WTC11 (cell line): ENCODE results near the gene ARHGEF10L. TPM values are rescaled to one million over a fixed set of nuclear protein-coding genes. Genes with fewer than 3 reads are reported as not detected.

Experiments used
- ATAC-seq: fragments of 200-7000 bp; cut with Tn5 transposase; 2 replicates; pipeline ENCODE4 v1.10.0; 2021; ENCODE audit warnings: mild to moderate bottlenecking, moderate library complexity
- CTCF ChIA-PET: fragments of 300-600 bp; sonication (Branson Sonifier 250); formaldehyde crosslinking; loops from one replicate; lab custom pipeline; 2021; ENCODE audit warnings: antibody characterized with exemption; lab: Charles Lee
- POLR2A ChIA-PET: fragments of 350-600 bp; sonication (Branson Sonifier 250); formaldehyde crosslinking; loops from one replicate; lab custom pipeline; 2021; ENCODE audit warnings: antibody characterized with exemption; lab: Charles Lee
- DNase-seq: peaks from one replicate; pipeline ENCODE4 v3.0.0; 2021; ENCODE audit warnings: low spot score
- H3K27ac Mint-ChIP-seq: 2 replicates; pipeline ENCODE4 v1.8.0; 2021; ENCODE audit warnings: mixed read lengths
- H3K27me3 Mint-ChIP-seq: 2 replicates; pipeline ENCODE4 v1.8.0; 2021; ENCODE audit warnings: low read depth, mild to moderate bottlenecking, moderate library complexity, mixed read lengths
- H3K36me3 Mint-ChIP-seq: 2 replicates; pipeline ENCODE4 v1.8.0; 2021; ENCODE audit warnings: mixed read lengths
- H3K4me1 Mint-ChIP-seq: 2 replicates; pipeline ENCODE4 v1.8.0; 2022; ENCODE audit warnings: mixed read lengths
- H3K4me3 Mint-ChIP-seq: 2 replicates; pipeline ENCODE4 v1.8.0; 2021; ENCODE audit warnings: mild to moderate bottlenecking, moderate library complexity, mixed read lengths
- H3K9me3 Mint-ChIP-seq: 2 replicates; pipeline ENCODE4 v1.8.0; 2021; ENCODE audit warnings: mixed read lengths
- FOXK1 ChIP-seq: sonication (generic); formaldehyde crosslinking; IDR thresholded peaks from 2 replicates; pipeline ENCODE4 v1.8.0; 2022; ENCODE audit warnings: mild to moderate bottlenecking, moderate library complexity, missing genetic modification reagents
- NR3C1 ChIP-seq: sonication (generic); formaldehyde crosslinking; conservative IDR thresholded peaks from 2 replicates; pipeline ENCODE4 v1.8.1; 2023; ENCODE audit warnings: low read depth, mild to moderate bottlenecking, missing genetic modification reagents
- TEAD4 ChIP-seq: sonication (generic); formaldehyde crosslinking; IDR thresholded peaks from 2 replicates; pipeline ENCODE4 v1.8.0; 2022; ENCODE audit warnings: mild to moderate bottlenecking, missing genetic modification reagents
- ZNF219 ChIP-seq: sonication (generic); formaldehyde crosslinking; IDR thresholded peaks from 2 replicates; pipeline ENCODE4 v1.8.0; 2023; ENCODE audit warnings: missing genetic modification reagents, mild to moderate bottlenecking, borderline replicate concordance
- ZNF232 ChIP-seq: sonication (generic); formaldehyde crosslinking; IDR thresholded peaks from 2 replicates; pipeline ENCODE4 v1.8.0; 2022; ENCODE audit warnings: mild to moderate bottlenecking, missing genetic modification reagents
- ZNF263 ChIP-seq: sonication (generic); formaldehyde crosslinking; IDR thresholded peaks from 2 replicates; pipeline ENCODE4 v1.8.1; 2022; ENCODE audit warnings: low read depth, mild to moderate bottlenecking, moderate library complexity, missing genetic modification reagents
- ZNF416 ChIP-seq: fragments of 250-450 bp; sonication (Bioruptor Pico); IDR thresholded peaks from 2 replicates; pipeline ENCODE4 v1.9.0; 2021; ENCODE audit warnings: mild to moderate bottlenecking, inconsistent platforms
- total RNA-seq: library from RNA; stranded (reverse); gene quantifications from 3 replicates; pipeline ENCODE4 v1.2.3, GENCODE V29; 2021
- TF ChIP-seq, protein P1 (sequence below): sonication (generic); formaldehyde crosslinking; IDR thresholded peaks from 2 replicates; pipeline ENCODE4 v1.8.1; 2023; ENCODE audit warnings: mild to moderate bottlenecking, missing genetic modification reagents, moderate library complexity
- TF ChIP-seq, protein P2 (sequence below): sonication (generic); formaldehyde crosslinking; IDR thresholded peaks from 2 replicates; pipeline ENCODE4 v1.8.1; 2022; ENCODE audit warnings: mild to moderate bottlenecking, moderate library complexity, missing genetic modification reagents
- TF ChIP-seq, protein P3 (sequence below): fragments of 250-450 bp; sonication (Bioruptor Pico); IDR thresholded peaks from 2 replicates; pipeline ENCODE4 v1.9.0; 2021; ENCODE audit warnings: moderate library complexity, mild to moderate bottlenecking, inconsistent platforms, borderline replicate concordance
- TF ChIP-seq, protein P4 (sequence below): sonication (generic); formaldehyde crosslinking; conservative IDR thresholded peaks from 2 replicates; pipeline ENCODE4 v1.8.1; 2022; ENCODE audit warnings: mild to moderate bottlenecking, missing genetic modification reagents
- TF ChIP-seq, protein P5 (sequence below): fragments of 250-450 bp; sonication (Bioruptor Pico); IDR thresholded peaks from 2 replicates; pipeline ENCODE4 v1.8.0; 2021; ENCODE audit warnings: mild to moderate bottlenecking
- TF ChIP-seq, protein P6 (sequence below): sonication (generic); formaldehyde crosslinking; IDR thresholded peaks from 2 replicates; pipeline ENCODE4 v1.8.1; 2023; ENCODE audit warnings: mild to moderate bottlenecking, missing genetic modification reagents, borderline replicate concordance
- TF ChIP-seq, protein P7 (sequence below): fragments of 250-450 bp; sonication (Bioruptor Pico); conservative IDR thresholded peaks from 2 replicates; pipeline ENCODE4 v1.9.0; 2021; ENCODE audit warnings: mild to moderate bottlenecking

ARHGEF10L gene
- total RNA-seq, 1 experiment from 2014 or later: 34.4 TPM

DNA sequence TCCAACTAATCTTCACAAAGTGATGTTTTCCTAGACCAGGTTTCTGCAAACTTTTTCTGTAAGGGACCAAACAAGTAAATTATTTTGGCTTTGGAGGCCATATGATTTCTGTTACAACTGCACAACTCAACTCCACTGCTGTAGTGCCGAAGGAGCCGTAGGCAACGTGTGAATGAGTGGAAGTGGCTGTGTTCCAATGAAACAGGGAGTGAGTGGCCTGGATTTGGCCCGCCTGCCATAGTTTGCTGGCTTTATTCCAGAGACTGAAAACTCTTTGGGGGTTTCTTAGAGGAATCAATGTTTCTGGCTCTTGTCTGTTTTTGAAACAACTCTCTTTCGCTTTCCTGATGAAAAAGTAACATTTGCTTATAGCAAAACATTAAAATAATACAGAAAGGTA is 203.1 kb downstream of the ARHGEF10L start:
- DNase-seq (no peak), ATAC-seq (no peak)
- H3K4me1 Mint-ChIP-seq: peaks cover 8% of the 10 kb centered on the region
- no peaks in the 10 kb centered on the region for H3K36me3 Mint-ChIP-seq
- POLR2A ChIA-PET: no interaction called here
- H3K9me3 Mint-ChIP-seq: no peaks in the 10 kb centered on the region
- TF ChIP-seq, protein P1, sequence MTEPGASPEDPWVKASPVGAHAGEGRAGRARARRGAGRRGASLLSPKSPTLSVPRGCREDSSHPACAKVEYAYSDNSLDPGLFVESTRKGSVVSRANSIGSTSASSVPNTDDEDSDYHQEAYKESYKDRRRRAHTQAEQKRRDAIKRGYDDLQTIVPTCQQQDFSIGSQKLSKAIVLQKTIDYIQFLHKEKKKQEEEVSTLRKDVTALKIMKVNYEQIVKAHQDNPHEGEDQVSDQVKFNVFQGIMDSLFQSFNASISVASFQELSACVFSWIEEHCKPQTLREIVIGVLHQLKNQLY: no peak
- TF ChIP-seq NR3C1 (CRISPR knock-in tag) (no peak), TEAD4 (CRISPR knock-in tag) (no peak), ZNF416 (no peak)
- TF ChIP-seq, protein P2, sequence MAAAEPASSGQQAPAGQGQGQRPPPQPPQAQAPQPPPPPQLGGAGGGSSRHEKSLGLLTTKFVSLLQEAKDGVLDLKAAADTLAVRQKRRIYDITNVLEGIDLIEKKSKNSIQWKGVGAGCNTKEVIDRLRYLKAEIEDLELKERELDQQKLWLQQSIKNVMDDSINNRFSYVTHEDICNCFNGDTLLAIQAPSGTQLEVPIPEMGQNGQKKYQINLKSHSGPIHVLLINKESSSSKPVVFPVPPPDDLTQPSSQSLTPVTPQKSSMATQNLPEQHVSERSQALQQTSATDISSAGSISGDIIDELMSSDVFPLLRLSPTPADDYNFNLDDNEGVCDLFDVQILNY: no peak
- TF ChIP-seq, protein P3, sequence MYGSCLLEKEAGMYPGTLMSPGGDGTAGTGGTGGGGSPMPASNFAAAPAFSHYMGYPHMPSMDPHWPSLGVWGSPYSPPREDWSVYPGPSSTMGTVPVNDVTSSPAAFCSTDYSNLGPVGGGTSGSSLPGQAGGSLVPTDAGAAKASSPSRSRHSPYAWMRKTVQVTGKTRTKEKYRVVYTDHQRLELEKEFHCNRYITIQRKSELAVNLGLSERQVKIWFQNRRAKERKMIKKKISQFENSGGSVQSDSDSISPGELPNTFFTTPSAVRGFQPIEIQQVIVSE (CRISPR knock-in tag): no peak
- H3K4me3 Mint-ChIP-seq: no peak overlapping the region
- CTCF ChIA-PET: interaction anchor here (4.9 kb wide), 1 partner anchor 81 kb away, joined by 54 read pairs; no protein-coding TSS in a partner anchor
- H3K27ac Mint-ChIP-seq: no peak overlapping the region
- no peaks in the 10 kb centered on the region; the same call in 1 of the 2 replicates for H3K27me3 Mint-ChIP-seq

DNA sequence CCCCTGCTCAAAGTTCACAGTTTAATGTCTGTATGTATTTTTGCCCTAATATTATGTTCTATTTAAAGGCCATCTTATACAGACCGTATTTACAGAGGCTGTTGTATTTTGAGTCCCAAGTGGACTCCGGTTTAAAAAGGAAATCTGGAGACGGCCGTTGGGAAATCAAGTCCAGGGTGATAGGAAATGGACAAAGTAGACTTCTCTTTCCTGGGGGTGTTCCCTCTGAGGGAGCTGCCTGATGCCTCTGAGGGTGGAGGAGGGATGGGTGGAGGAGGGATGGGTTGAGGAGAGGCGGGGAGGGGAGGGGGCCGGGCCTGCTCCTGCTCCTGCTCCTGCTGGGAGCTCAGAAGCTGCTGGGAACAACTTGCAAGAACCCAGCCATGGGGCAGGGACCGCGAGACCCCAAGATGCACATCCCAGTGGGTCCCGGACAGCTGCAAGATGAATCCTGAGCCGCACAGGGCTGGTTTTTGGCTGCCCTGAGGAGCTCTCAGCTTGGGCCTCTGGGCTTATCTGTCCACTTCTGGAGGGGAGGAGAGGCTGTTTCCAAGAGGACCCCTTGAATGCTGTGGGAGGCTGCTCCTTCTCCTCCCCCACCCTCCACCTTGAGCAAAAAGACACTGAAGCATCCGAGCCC is 203.6 kb downstream of the ARHGEF10L start:
- no peak for DNase-seq
- Mint-ChIP-seq H3K27me3 (no peaks in the 10 kb centered on the region; the same call in 1 of the 2 replicates), H3K4me1 (peaks cover 8% of the 10 kb centered on the region), H3K36me3 (no peaks in the 10 kb centered on the region), H3K4me3 (no peak overlapping the region), H3K27ac (no peak overlapping the region), H3K9me3 (no peaks in the 10 kb centered on the region)
- ATAC-seq: no peak
- ChIA-PET POLR2A (no interaction called here), CTCF (interaction anchor here (0.5 to 4.9 kb wide), 3 partner anchors 10 to 813 kb away, joined by 3 to 54 read pairs (median 3); no protein-coding TSS in a partner anchor)
- TF ChIP-seq ZNF232 (no peak), ZNF263 (CRISPR knock-in tag) (peak; percentile 57; the same call in 1 of the 2 replicates)
- TF ChIP-seq, protein P4, sequence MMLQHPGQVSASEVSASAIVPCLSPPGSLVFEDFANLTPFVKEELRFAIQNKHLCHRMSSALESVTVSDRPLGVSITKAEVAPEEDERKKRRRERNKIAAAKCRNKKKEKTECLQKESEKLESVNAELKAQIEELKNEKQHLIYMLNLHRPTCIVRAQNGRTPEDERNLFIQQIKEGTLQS (CRISPR knock-in tag): no peak
- TF ChIP-seq, protein P5, sequence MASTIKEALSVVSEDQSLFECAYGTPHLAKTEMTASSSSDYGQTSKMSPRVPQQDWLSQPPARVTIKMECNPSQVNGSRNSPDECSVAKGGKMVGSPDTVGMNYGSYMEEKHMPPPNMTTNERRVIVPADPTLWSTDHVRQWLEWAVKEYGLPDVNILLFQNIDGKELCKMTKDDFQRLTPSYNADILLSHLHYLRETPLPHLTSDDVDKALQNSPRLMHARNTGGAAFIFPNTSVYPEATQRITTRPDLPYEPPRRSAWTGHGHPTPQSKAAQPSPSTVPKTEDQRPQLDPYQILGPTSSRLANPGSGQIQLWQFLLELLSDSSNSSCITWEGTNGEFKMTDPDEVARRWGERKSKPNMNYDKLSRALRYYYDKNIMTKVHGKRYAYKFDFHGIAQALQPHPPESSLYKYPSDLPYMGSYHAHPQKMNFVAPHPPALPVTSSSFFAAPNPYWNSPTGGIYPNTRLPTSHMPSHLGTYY (CRISPR knock-in tag): no peak
- TF ChIP-seq, protein P6, sequence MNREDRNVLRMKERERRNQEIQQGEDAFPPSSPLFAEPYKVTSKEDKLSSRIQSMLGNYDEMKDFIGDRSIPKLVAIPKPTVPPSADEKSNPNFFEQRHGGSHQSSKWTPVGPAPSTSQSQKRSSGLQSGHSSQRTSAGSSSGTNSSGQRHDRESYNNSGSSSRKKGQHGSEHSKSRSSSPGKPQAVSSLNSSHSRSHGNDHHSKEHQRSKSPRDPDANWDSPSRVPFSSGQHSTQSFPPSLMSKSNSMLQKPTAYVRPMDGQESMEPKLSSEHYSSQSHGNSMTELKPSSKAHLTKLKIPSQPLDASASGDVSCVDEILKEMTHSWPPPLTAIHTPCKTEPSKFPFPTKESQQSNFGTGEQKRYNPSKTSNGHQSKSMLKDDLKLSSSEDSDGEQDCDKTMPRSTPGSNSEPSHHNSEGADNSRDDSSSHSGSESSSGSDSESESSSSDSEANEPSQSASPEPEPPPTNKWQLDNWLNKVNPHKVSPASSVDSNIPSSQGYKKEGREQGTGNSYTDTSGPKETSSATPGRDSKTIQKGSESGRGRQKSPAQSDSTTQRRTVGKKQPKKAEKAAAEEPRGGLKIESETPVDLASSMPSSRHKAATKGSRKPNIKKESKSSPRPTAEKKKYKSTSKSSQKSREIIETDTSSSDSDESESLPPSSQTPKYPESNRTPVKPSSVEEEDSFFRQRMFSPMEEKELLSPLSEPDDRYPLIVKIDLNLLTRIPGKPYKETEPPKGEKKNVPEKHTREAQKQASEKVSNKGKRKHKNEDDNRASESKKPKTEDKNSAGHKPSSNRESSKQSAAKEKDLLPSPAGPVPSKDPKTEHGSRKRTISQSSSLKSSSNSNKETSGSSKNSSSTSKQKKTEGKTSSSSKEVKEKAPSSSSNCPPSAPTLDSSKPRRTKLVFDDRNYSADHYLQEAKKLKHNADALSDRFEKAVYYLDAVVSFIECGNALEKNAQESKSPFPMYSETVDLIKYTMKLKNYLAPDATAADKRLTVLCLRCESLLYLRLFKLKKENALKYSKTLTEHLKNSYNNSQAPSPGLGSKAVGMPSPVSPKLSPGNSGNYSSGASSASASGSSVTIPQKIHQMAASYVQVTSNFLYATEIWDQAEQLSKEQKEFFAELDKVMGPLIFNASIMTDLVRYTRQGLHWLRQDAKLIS: no peak

DNA sequence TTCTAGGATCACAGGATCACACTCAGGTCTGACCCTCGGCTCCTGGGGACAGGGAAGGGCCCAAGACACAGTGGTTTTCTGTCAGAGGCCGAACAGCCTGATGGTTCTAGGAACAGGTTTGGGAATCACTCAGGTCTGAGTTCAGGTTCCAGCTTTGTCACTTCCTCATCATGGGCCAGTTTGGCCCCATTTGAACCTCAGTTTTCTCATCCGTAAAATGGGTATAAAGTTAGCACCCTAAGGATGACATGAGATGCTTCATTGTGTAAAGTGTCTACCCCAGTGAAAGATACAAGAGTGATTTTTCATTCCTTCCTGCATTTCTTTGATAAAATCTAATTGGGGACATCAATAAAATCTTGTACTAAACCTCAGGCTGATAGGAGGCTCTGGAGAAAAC is 204.4 kb downstream of the ARHGEF10L start:
- Mint-ChIP-seq H3K4me1 (peaks cover 5% of the 10 kb centered on the region), H3K9me3 (no peaks in the 10 kb centered on the region), H3K27ac (no peak overlapping the region), H3K27me3 (no peaks in the 10 kb centered on the region; the same call in 1 of the 2 replicates)
- DNase-seq (no peak), ATAC-seq (no peak)
- POLR2A ChIA-PET: no interaction called here
- TF ChIP-seq, protein P7, sequence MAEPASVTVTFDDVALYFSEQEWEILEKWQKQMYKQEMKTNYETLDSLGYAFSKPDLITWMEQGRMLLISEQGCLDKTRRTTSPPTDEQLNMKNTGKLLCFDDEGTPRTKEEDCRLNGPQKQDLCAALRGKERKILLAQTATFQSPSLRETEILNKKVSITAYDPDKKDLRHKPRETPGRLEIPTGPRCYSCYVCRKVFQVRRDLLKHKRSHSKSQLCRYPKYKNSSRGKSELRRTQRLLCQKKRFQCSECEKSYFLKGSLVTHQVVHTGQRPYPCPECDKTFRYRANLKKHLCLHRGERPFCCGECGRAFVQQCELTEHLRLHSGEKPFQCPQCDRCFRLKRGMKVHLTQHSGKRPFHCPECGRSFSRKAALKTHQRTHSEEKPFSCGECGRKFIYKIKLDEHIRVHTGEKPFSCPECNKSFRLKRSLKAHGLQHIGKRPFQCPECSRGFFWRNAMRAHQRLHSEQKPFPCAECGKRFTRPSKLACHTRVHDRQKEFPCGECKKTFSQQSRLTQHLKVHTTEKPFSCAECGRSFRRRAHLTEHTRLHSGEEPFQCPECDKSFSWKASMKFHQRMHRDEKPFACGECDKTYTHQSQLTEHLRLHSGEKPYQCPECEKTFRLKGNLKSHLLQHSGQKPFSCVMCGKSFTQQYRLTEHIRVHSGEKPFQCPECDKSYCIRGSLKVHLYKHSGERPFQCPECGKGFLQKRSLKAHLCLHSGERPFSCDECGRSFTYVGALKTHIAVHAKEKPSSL (CRISPR knock-in tag): no peak
- TF ChIP-seq ZNF219 (CRISPR knock-in tag) (no peak), FOXK1 (CRISPR knock-in tag) (no peak)
- TF ChIP-seq, all 79 proteins: peak for 0
- CTCF ChIA-PET: interaction anchor here (1.4 to 4.9 kb wide), 5 partner anchors 13 to 241 kb away, joined by 3 to 54 read pairs (median 5); no protein-coding TSS in a partner anchor
- Mint-ChIP-seq H3K36me3 (no peaks in the 10 kb centered on the region), H3K4me3 (no peak overlapping the region)
